Smooth muscle cell (in vitro differentiated cells): ENCODE data around the gene PITRM1. TPM values are rescaled to one million over a fixed set of nuclear protein-coding genes. Genes with fewer than 3 reads are reported as not detected.

ENCODE experiments used
- DNase-seq: peaks from one replicate; lab custom pipeline; 2025; ENCODE audit not compliant: unreplicated experiment; lab: John Stamatoyannopoulos, UW
- H2AFZ ChIP-seq: fragments of 200-600 bp; sonication (generic); 2 replicates; pipeline ENCODE4 v1.6.0; 2016; ENCODE audit warnings: antibody characterized with exemption, low read depth, mild to moderate bottlenecking
- H3F3A ChIP-seq: fragments of 200-600 bp; sonication (generic); 2 replicates; pipeline ENCODE4 v1.6.0; 2017; ENCODE audit warnings: antibody characterized with exemption, low read depth
- H3K27ac ChIP-seq: fragments of 200-600 bp; sonication (generic); 2 replicates; pipeline ENCODE4 v1.5.1; 2016; ENCODE audit warnings: low read depth, mild to moderate bottlenecking
- H3K27me3 ChIP-seq: fragments of 200-600 bp; sonication (generic); 2 replicates; pipeline ENCODE4 v1.6.1; 2016; ENCODE audit warnings: low read depth, mild to moderate bottlenecking
- H3K36me3 ChIP-seq: fragments of 200-600 bp; sonication (generic); 2 replicates; pipeline ENCODE4 v1.5.1; 2016; ENCODE audit warnings: low read depth
- H3K4me1 ChIP-seq: fragments of 200-600 bp; sonication (generic); 2 replicates; pipeline ENCODE4 v1.5.1; 2016; ENCODE audit warnings: low read depth
- H3K4me2 ChIP-seq: fragments of 200-600 bp; sonication (generic); 2 replicates; pipeline ENCODE4 v1.6.0; 2016; ENCODE audit warnings: mild to moderate bottlenecking
- H3K4me3 ChIP-seq: fragments of 200-600 bp; sonication (generic); 2 replicates; pipeline ENCODE4 v1.5.1; 2016; ENCODE audit warnings: mild to moderate bottlenecking
- H3K79me2 ChIP-seq: fragments of 200-600 bp; sonication (generic); 2 replicates; pipeline ENCODE4 v1.6.0; 2016; ENCODE audit warnings: low read depth, mild to moderate bottlenecking
- H3K9ac ChIP-seq: fragments of 200-600 bp; sonication (generic); 2 replicates; pipeline ENCODE4 v1.6.0; 2016; ENCODE audit warnings: low read depth
- H3K9me3 ChIP-seq: fragments of 200-600 bp; sonication (generic); replicated peaks from 2 replicates; pipeline ENCODE4 v1.5.1; 2016; ENCODE audit warnings: low read depth
- H4K20me1 ChIP-seq: fragments of 200-600 bp; sonication (generic); 2 replicates; pipeline ENCODE4 v1.6.0; 2016; ENCODE audit warnings: low read depth
- WGBS: methylation state at CpG from one replicate; pipeline ENCODE4 v1.1.7; 2016; ENCODE audit warnings: low lambda C conversion rate; 5-methylcytosine and 5-hydroxymethylcytosine counted together
- polyA plus RNA-seq: library from polyadenylated mRNA; unstranded; fragments of >200 nt; fragmentation: Nextera tagmentation; extraction: Ambion mirVana; gene quantifications from 2 replicates; pipeline ENCODE4 v1.2.1, GENCODE V29; 2016
- total RNA-seq: library from RNA; depleted of rRNA; stranded (reverse); fragments of >200 nt; gene quantifications from 2 replicates; pipeline ENCODE4 v1.2.3, GENCODE V29; 2014
- TF ChIP-seq, protein P1 (sequence below): fragments of 200-600 bp; sonication (generic); IDR thresholded peaks from 2 replicates; pipeline ENCODE4 v1.5.1; 2017; ENCODE audit warnings: borderline replicate concordance, mild to moderate bottlenecking, antibody characterized with exemption; ENCODE audit not compliant: insufficient read depth, poor library complexity, severe bottlenecking

Gene PITRM1
- total and polyA plus RNA-seq, 2 experiments from 2014 or later, result 49.2 to 61.3 TPM

DNA sequence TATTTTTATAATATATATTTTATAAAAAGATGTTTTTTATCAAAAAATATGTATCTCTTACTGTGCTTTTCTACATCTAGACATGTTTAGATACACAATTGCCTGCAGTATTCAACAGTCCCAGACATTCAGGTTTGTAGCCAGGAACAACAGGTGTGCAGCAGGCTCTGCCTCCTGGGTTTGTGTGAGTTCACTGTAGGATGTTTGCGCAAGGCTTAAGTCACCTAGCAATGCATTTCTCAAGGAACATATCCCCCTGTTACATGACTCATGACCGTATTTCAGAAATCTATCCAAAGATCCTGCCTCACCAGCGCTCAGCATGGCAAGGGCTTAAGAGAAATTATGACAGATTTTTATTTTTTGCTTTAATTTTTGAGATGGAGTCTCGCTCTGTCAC is 41.5 kb downstream of the PITRM1 start:
- no peak overlapping the region for H3K9ac ChIP-seq
- 95% methylated on average over 4 of the region's 4 CpGs for WGBS
- peaks cover 14% of the 10 kb centered on the region for H3K36me3 ChIP-seq

DNA sequence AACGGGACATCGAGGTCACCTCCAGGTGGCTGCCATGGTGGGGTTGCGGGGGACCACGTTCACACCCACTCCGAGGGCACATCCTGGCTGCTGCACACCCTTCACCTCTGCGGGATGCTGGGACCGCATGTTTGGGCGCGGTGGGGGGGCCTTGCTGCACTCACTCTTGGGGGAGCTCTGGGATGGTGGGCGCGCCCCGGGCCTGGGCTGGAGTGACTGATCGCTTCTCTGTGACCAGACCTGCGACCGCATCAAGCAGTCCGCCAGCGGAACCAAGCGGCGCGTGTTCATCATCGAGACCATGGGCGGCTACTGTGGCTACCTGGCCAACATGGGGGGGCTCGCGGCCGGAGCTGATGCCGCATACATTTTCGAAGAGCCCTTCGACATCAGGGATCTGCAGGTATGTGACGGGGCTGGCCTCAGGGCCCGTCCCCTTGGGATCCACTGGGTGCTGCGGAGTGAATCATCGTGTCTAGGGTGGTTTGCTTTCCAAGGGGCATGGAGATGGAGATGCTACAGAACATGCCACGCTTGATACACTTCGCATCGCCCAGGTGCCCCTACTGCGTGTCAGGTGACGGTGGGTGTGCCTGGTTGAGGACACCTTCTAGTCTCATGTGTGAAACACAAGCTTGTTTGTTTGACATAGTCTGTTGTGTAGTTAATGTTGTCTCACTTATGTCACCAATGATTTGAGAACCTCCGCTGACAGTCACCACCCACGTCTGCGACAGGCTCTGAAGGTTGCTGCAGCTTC is 42.8 kb downstream of the PITRM1 start:
- H2AFZ ChIP-seq, result no peak overlapping the region
- 98% methylated on average over 37 of the region's 40 CpGs for WGBS
- peaks cover 10% of the 10 kb centered on the region for H3K36me3 ChIP-seq

More for the DNA sequence above, 41.5 kb downstream of the PITRM1 start:
- Histone ChIP-seq H3K27me3 (no peaks in the 10 kb centered on the region), H3K4me2 (no peak overlapping the region), H3K27ac (no peak overlapping the region), H3K79me2 (no peaks in the 10 kb centered on the region), H3K4me3 (no peak overlapping the region), H3F3A (peaks cover 11% of the 10 kb centered on the region), H3K9me3 (no peaks in the 10 kb centered on the region), H4K20me1 (peaks cover 14% of the 10 kb centered on the region), H2AFZ (no peak overlapping the region), H3K4me1 (peaks cover 6% of the 10 kb centered on the region)
- DNase-seq, result no peak
- TF ChIP-seq, protein P1, sequence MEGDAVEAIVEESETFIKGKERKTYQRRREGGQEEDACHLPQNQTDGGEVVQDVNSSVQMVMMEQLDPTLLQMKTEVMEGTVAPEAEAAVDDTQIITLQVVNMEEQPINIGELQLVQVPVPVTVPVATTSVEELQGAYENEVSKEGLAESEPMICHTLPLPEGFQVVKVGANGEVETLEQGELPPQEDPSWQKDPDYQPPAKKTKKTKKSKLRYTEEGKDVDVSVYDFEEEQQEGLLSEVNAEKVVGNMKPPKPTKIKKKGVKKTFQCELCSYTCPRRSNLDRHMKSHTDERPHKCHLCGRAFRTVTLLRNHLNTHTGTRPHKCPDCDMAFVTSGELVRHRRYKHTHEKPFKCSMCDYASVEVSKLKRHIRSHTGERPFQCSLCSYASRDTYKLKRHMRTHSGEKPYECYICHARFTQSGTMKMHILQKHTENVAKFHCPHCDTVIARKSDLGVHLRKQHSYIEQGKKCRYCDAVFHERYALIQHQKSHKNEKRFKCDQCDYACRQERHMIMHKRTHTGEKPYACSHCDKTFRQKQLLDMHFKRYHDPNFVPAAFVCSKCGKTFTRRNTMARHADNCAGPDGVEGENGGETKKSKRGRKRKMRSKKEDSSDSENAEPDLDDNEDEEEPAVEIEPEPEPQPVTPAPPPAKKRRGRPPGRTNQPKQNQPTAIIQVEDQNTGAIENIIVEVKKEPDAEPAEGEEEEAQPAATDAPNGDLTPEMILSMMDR, result no peak

DNA sequence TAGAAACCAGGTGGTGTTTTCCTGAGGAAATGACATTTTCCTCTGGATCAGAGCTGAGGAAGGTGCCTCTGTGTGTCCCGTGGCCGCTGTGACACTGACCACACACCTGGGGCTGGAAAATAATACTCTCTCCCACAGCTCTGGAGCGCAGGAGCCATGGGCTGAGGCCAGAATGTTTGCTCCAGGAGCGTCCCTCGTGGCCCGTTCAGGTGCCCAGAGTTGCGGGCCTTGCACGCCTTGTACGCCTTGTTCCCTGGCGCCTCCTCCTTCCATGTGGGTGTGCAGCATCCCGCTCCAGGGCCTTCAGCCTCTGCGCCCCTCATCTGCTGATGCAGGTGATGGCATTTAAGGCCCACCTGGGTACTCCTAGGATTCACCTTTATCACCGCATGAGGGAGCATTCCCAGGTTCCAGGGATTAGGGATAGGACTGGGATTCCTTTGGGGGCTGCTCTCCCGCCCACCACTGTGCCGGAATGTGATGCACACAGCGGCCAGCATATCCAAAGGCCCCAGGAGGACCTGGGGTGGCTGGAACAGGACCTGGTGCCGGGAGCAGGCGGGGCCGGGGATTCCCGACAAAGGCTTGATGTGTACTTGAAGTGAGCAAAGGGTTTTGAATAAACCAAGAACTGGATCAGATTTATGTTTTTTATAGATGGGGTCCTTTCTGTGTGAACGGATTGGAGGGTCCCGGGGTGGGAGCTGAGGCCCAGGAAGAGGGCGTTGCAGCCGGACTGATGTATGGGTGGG is 44.0 kb downstream of the PITRM1 start:
- no peak for DNase-seq
- H3K4me3 ChIP-seq, result no peak overlapping the region
- peaks cover under 1% of the 10 kb centered on the region for H3K36me3 ChIP-seq
- no peak overlapping the region for H3K9ac ChIP-seq
- H3K27me3 ChIP-seq, result no peaks in the 10 kb centered on the region
- H3K9me3 ChIP-seq, result no peaks in the 10 kb centered on the region
- 97% methylated on average over 24 of the region's 24 CpGs for WGBS
- H3F3A ChIP-seq, result peaks cover 5% of the 10 kb centered on the region
- H2AFZ ChIP-seq, result no peak overlapping the region
- H4K20me1 ChIP-seq, result peaks cover 15% of the 10 kb centered on the region
- peaks cover 6% of the 10 kb centered on the region for H3K4me1 ChIP-seq
- H3K27ac ChIP-seq, result no peak overlapping the region
- H3K4me2 ChIP-seq, result no peak overlapping the region
- no peaks in the 10 kb centered on the region for H3K79me2 ChIP-seq
- TF ChIP-seq, protein P1, result no peak

More for the DNA sequence above, 42.8 kb downstream of the PITRM1 start:
- Histone ChIP-seq H3K79me2 (no peaks in the 10 kb centered on the region), H3K4me1 (peaks cover 6% of the 10 kb centered on the region), H3K27ac (no peak overlapping the region), H3K4me2 (no peak overlapping the region), H3K4me3 (no peak overlapping the region), H3K27me3 (no peaks in the 10 kb centered on the region), H4K20me1 (peaks cover 15% of the 10 kb centered on the region), H3K9ac (no peak overlapping the region), H3K9me3 (no peaks in the 10 kb centered on the region), H3F3A (peaks cover 10% of the 10 kb centered on the region)
- no peak for DNase-seq
- TF ChIP-seq, protein P1, result no peak
